HG02870 (cell line): Measurements from ENCODE around the gene APOL3.
"Not testable (repeated sequence)": the region's sequence is repeated elsewhere in the genome, so short reads cannot be mapped to it uniquely, and the experiment has no call there.

Experiments
- ATAC-seq: cut with Tn5 transposase; IDR thresholded peaks from one replicate; pipeline ENCODE4 v1.9.1; 2021; ENCODE audit warnings: mild to moderate bottlenecking, moderate library complexity; ENCODE audit not compliant: unreplicated experiment

The APOL3 gene

DNA sequence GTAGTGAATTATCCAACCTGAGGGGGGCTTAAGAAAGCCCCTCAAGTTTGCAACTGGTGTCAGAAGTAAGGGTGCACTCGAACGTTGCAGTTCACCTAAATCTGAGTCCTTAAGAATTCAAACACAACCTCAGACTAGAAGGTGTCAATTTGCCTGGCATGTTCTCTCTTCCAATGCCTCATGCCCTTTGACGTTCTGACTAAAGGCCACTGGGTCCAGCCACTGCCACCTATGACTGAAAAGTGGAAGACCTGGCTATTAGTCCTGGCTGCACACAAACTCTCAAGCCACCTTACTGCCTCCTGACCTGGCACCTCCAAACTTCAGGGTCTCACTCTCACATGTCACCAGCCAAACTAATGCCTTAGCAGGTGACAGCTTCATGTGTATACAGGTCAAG lies 33.0 kb upstream of the APOL3 start:
- ATAC-seq, result no peak

GRCh38 chr22:36193171-36193570 lies 32.6 kb upstream of the APOL3 start:
- no peak for ATAC-seq

DNA sequence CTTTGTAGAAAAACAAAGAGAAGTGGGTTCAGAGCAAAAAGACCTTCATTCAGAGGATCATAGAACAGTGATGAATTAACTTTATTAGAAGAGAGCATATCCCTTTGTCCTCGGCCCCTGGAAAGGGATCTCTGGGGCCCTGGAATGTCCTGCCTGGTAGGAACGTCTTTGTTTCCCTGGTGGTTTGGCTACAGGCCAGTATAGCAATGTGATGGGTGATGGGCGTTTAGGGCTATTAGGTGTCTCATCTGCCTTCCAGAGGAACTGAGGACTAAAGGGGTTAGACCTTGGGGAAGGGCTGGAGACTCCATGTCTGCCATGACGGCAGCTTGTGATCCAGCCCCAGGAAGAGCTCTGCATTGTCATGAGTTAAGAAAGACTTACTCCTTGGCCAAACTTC lies 32.0 kb upstream of the APOL3 start:
- ATAC-seq, result no peak

- no peak for ATAC-seq
Observed at GRCh38 chr22:36191106-36191836, 30.7 kb upstream of the APOL3 start.

- ATAC-seq, result not testable (repeated sequence)
Observed at GRCh38 chr22:36187862-36188261, 27.3 kb upstream of the APOL3 start.

GRCh38 chr22:36185828-36186624 lies 25.5 kb upstream of the APOL3 start:
- no peak for ATAC-seq

GRCh38 chr22:36184433-36185025 lies 24.0 kb upstream of the APOL3 start:
- no peak for ATAC-seq

DNA sequence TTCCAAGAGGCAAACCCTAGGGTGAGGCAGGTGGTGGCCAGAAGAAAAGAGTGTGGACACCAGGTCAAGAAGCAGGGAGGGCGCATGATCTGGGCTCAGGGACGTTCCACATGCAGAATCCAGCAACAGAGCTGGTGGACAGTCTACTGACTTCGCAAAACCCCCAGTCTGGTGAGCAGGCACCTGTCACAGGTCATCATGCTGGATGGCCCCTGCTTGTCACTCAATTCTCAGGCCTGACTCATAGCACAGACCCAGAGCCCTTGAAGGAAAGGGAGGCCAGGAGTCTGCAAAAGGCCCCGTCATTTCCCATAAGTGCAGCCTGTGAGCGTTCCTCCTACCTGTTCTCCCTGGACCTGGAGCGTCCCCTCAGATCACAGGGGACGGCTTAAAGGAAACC lies 22.9 kb upstream of the APOL3 start:
- no peak for ATAC-seq

DNA sequence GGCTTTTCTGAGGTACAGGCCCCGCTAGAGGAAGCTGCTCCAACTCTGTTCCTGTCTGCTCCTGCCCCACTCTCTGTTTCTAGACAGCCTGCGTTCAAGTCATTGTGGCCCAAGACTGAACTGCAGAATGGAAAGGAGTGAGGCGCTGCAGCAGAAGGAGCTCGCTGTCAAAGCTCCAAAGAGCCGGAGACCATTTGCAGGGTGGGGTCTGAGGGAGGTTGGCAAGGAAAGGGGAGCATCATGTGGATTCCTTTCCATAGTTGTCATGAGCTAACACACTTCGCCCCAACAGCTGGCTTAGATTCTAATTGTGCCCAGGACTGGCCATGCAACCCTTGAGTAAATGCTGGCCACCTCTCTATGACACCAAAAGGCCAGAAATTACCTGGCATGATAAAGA lies 22.3 kb upstream of the APOL3 start:
- ATAC-seq, result no peak

GRCh38 chr22:36182056-36182455 lies 21.5 kb upstream of the APOL3 start:
- ATAC-seq, result no peak

GRCh38 chr22:36180928-36181327 lies 20.4 kb upstream of the APOL3 start:
- no peak for ATAC-seq

DNA sequence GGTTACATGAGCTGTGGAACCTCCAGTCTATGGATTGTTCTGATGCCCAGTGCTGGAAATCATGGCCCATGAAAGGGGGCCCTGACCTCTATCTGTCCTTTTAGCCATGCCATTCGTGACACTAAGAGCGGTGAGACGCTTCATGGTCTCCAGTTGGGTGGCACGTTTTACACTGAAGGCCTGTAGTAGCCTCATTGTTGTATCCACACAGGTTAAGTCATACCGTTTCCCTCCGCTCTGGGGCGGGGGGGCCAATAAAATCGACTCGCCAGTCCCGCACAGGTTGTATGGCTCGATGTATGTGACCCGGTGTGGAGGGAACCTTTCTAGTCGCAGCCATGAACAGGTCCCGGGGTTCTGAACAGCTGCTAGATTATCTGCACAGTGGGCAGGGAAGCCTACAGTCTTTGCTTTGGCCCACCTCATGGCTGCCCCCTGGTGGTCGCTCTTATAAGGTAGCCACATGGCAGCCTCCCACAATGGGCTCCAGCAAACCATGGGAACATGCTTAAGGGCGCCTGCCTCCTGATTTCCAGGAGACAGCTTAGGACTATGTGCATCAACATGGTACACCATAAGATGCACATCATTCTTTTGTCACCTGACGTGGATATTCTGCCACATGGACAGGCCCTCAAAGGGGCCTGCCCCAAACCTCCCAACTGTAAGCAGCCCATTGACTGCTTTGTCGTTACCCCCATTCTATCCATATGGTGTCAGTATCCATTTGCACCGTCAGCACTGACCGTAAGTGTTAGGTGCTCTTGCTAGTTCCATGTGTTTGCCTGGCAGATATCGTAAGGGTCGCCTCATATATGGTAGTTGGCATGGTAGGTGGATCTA lies 19.7 kb upstream of the APOL3 start:
- no peak for ATAC-seq

DNA sequence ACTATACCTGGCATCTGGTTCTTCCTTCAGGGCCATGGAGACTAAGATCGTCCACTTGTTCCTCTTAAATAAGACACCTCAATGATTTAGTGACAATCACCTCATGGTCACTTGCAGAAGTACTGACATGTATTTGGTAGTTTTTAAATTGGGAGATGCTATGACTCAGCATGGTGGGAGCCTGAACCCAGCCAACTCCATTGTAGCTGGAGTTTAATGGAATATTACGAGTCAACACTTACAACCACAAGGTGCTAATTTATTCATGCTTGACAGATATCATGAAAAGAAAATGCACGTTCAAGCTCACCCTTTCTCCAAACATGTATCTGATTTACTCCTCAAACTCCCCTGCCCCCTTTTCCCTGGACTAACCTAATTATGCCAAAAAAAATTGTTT lies 16.6 kb upstream of the APOL3 start:
- no peak for ATAC-seq

GRCh38 chr22:36175892-36176291 lies 15.3 kb upstream of the APOL3 start:
- ATAC-seq, result no peak

- no peak for ATAC-seq
Observed at GRCh38 chr22:36171941-36172340, 11.4 kb upstream of the APOL3 start.

- no peak for ATAC-seq
Observed at GRCh38 chr22:36166518-36167220, 6.1 kb upstream of the APOL3 start.

GRCh38 chr22:36166086-36166485 lies 5.5 kb upstream of the APOL3 start:
- no peak for ATAC-seq

DNA sequence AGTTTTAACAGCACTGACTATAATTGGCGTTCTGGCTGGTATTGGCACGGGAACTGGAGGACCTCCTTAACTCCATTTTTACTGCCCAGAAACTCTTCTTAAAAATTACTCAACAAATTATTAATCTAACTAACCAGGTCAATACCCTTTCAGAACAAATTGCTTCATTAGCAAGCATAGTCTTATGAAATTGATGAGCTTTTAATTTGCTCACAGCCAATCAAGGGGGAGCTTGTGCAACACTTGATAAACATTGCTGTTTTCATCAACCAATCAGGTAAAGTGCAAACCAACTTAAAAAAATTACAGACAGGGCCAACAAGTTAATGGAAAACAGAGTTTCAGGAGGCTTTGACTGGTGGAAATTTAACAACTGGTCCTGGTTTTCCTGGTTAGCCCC lies 4.6 kb upstream of the APOL3 start:
- ATAC-seq, result no peak

GRCh38 chr22:36164621-36165020 lies 4.1 kb upstream of the APOL3 start:
- no peak for ATAC-seq

GRCh38 chr22:36163497-36163896 lies 2.9 kb upstream of the APOL3 start:
- ATAC-seq, result no peak
